Measurements from ENCODE around the gene CATSPER4.

DNA sequence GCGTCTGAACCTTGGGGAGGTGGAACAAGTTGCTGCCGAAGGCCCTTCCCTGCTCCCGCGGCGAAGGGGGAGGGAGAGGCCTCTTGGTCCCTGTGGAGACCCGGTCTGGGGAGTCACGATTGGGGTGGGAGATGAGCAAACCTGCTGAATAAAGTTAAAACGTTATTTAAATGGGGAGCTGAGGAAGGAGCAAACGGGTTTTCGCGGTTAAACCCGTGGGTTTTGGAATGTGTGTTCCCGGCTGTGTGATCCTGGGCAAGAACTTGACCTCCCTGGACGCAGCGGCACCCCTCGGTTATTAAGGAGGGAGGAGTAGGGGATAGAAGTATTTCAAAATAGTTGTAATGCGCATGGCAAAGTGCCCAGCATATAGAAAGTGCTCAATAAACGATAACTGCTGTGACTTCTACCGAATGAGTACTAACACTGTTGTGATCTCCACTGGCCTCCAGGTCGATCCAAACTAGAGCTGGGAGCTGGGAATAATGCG, 28.1 kb upstream of the CATSPER4 start:
- TF ChIP-seq, protein P1, sequence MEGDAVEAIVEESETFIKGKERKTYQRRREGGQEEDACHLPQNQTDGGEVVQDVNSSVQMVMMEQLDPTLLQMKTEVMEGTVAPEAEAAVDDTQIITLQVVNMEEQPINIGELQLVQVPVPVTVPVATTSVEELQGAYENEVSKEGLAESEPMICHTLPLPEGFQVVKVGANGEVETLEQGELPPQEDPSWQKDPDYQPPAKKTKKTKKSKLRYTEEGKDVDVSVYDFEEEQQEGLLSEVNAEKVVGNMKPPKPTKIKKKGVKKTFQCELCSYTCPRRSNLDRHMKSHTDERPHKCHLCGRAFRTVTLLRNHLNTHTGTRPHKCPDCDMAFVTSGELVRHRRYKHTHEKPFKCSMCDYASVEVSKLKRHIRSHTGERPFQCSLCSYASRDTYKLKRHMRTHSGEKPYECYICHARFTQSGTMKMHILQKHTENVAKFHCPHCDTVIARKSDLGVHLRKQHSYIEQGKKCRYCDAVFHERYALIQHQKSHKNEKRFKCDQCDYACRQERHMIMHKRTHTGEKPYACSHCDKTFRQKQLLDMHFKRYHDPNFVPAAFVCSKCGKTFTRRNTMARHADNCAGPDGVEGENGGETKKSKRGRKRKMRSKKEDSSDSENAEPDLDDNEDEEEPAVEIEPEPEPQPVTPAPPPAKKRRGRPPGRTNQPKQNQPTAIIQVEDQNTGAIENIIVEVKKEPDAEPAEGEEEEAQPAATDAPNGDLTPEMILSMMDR (IDR thresholded peaks at IDR 0.05), result no peak
- TF ChIP-seq POLR2AphosphoS5 (IDR thresholded peaks at IDR 0.05), result no peak
